ENCODE results near the gene ADSS2. TPM values are rescaled to one million over a fixed set of nuclear protein-coding genes. Genes with fewer than 3 reads are reported as not detected.

Gene ADSS2
- total RNA-seq = 18.5 and 34.9 TPM in 2 replicates

DNA sequence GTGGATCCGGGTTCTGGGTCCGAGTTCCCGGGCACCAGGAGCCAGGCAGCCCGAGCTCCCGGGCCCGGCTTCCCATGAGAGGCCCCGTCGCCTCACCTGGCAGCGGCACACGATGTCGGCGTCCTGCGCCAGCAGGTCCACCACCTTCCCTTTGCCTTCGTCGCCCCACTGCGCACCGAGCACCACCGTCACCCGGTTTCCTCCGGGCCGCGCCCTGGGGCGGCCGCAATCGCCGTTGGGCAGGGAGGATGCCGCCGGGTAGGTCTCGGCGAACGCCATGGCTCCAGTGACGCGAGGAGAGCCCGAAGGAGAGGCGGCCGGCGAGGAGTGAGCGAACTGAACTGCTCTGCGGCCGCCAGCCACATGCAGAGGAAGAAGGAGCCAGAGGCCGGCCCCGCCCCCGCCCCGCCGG lies at the start of gene ADSS2:
Gene ADSS2, minus strand, starts transcription at position 371 of the 412 bp plus-strand sequence. Its CDS starts 92 bp downstream, at position 279.

DNA sequence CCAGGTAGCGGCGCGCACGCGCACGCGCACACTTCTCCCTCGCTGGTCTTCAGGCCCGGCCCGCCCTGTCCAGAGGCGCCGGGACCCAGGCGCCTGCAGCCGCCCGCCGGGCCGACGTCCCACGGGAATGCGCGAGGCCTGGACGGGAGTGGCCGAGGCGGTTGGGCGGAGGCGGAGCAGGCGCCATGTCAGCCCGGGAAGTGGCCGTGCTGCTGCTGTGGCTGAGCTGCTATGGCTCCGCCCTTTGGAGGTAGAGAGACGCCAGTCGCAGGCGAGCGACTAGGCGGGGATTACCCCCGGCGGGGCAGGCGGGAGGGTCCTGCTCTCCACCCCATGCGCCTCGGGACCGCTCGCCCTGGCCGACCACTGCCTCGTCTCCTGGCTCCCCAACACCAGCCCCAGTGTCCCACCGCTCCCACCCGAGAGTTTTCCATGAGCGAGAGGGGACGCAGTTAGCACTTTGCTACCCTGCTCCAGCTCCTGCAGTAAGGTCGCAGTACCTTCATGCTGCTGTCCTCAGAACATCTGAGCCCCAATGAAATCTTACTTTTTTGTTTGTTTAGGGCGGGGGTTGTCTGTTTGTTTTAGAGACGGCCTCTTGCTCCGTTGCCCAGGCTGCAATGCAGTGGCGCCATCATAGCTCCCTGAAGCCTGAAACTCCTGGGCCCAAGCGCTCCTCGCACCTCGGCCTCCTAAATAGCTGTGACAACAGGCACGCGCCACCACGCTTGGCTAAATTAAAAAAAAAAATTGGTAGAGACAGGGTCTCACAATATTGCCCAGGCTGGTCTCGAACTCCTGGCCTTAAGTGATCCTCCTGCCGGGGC lies 9.7 kb upstream of the ADSS2 start, which contains the start of gene CATSPERE:
Gene CATSPERE, plus strand, starts transcription at position 29 of the 827 bp plus-strand sequence. Its CDS starts 157 bp downstream, at position 186.

Other genes starting within 250 kb of the ADSS2 start
- gene CATSPERE, start 9.4 kb upstream of the ADSS2 start, total RNA-seq = 0.13 TPM in 1 of 2 replicates, not detected in the other
- gene DESI2, start 201.2 kb upstream of the ADSS2 start, total RNA-seq = 47.3 and 48.5 TPM in 2 replicates

Data from epithelial cell of alveolus of lung (primary cell).